ENCODE measurements around the gene CBLB.

- TF ChIP-seq EZH2 (IDR thresholded peaks at IDR 0.05): no peak
- no peak for TF ChIP-seq POLR2AphosphoS5 (IDR thresholded peaks at IDR 0.05; ENCODE audit: borderline replicate concordance, low read depth, low read length)
- TF ChIP-seq FOXP2 (optimal IDR thresholded peaks at IDR 0.05; ENCODE audit: control extremely low read depth, extremely low read length, insufficient read depth): no peak
These were observed 83.0 kb downstream of the CBLB start for GRCh38 chr3:105785803-105786202.
